GM12878 (cell line): ENCODE data around the gene PACS2. TPM values are rescaled to one million over a fixed set of nuclear protein-coding genes. Genes with fewer than 3 reads are reported as not detected.

Experiments
- CTCF ChIP-seq, 3 experiments: IDR thresholded peaks in 2 of 3; conservative IDR thresholded peaks in 1 of 3; 2 replicates each; pipeline ENCODE4 v1.5.1; 2011; ENCODE audit warnings: low read depth in 3 of 3, low read length in 3 of 3, mild to moderate bottlenecking in 3 of 3, control low read depth in 2 of 3, moderate library complexity in 2 of 3, inconsistent platforms in 1 of 3, mixed read lengths in 1 of 3; ENCODE audit not compliant: control insufficient read depth in 2 of 3, insufficient read depth in 1 of 3; ENCODE audit errors: extremely low read depth in 1 of 3
- E2F8 ChIP-seq: fragments of 450-650 bp; IDR thresholded peaks from 2 replicates; pipeline ENCODE4 v1.6.1; 2018; ENCODE audit warnings: mild to moderate bottlenecking, low read depth, moderate library complexity; ENCODE audit not compliant: partially characterized antibody
- HCFC1 ChIP-seq: fragments of 150-350 bp; IDR thresholded peaks from 2 replicates; pipeline ENCODE4 v1.6.1; 2014; ENCODE audit warnings: low read length
- IKZF2 ChIP-seq, 2 experiments: fragments of 450-650 bp; IDR thresholded peaks; 2 replicates each; pipeline ENCODE4 v1.6.1; 2017; ENCODE audit warnings: mild to moderate bottlenecking in 2 of 2, moderate library complexity in 2 of 2
- POLR2A ChIP-seq: IDR thresholded peaks from 2 replicates; pipeline ENCODE4 v1.6.1; 2011; ENCODE audit warnings: low read depth, mild to moderate bottlenecking, low read length
- RELB ChIP-seq: fragments of 450-650 bp; IDR thresholded peaks from 2 replicates; pipeline ENCODE4 v1.6.1; 2017; ENCODE audit warnings: low read depth, mild to moderate bottlenecking, moderate library complexity
- ZBTB11 ChIP-seq: fragments of 450-650 bp; formaldehyde crosslinking; IDR thresholded peaks from 2 replicates; pipeline ENCODE4 v1.5.0; 2022; ENCODE audit warnings: mild to moderate bottlenecking, missing genetic modification characterization
- polyA plus RNA-seq, 11 experiments: library from polyadenylated mRNA; depleted of rRNA in 4 of 11; unstranded in 6 of 11; stranded (reverse) in 5 of 11; fragments of >200 nt; fragmentation: Nextera tagmentation in 4 of 11; fragmentation: Illumina TruSeq in 1 of 11; extraction: Ambion mirVana in 4 of 11; extraction: Trizol in 1 of 11; gene quantifications; 1 replicate in 1 of 11; 2 replicates in 10 of 11; pipeline versions ENCODE4 v1.2.1 to v1.2.3, GENCODE V29; 2011 to 2016; ENCODE audit warnings: inconsistent platforms in 2 of 11, missing spikeins in 2 of 11, low read depth in 1 of 11
- total RNA-seq, 4 experiments: library from RNA; depleted of rRNA in 3 of 4; stranded (reverse); fragments of >200 nt in 3 of 4; fragmentation: Illumina TruSeq in 1 of 4; extraction: Trizol in 1 of 4; gene quantifications; 2 replicates each; pipeline versions ENCODE4 v1.2.1 to v1.2.3, GENCODE V29; 2013 to 2021

PACS2 gene
- total and polyA plus RNA-seq, 10 of the 15 experiments (the other 5 are each of a cell fraction or from before 2014, with no cell fraction given) = 0.21 to 37.3 (median 9.4) TPM

GRCh38 chr14:105315941-105316576, 1.5 kb downstream of the PACS2 start (continued):
- TF ChIP-seq HCFC1 (no peak), RELB (no peak), ZBTB11 (CRISPR knock-in tag) (no peak), POLR2A (no peak), E2F8 (no peak), CTCF (IDR thresholded peaks at IDR 0.05 in 2 of 3, conservative IDR thresholded peaks at IDR 0.05 in 1 of 3; ENCODE audit: control insufficient read depth in 2 of 3, extremely low read depth in 1 of 3, insufficient read depth in 1 of 3, low read depth in 3 of 3, low read length in 3 of 3) (no peak), IKZF2 (IDR thresholded peaks at IDR 0.05) (no peak)
